Airway epithelial cell (primary cell): ENCODE measurements around the gene PDHA1. TPM values are rescaled to one million over a fixed set of nuclear protein-coding genes. Genes with fewer than 3 reads are reported as not detected.

Source experiments
- total RNA-seq: library from RNA; depleted of rRNA; stranded (reverse); fragments of >200 nt; gene quantifications from 2 replicates; pipeline ENCODE4 v1.2.3, GENCODE V29; 2015

Gene PDHA1
- 78.3 and 98.5 TPM in 2 replicates for total RNA-seq

DNA sequence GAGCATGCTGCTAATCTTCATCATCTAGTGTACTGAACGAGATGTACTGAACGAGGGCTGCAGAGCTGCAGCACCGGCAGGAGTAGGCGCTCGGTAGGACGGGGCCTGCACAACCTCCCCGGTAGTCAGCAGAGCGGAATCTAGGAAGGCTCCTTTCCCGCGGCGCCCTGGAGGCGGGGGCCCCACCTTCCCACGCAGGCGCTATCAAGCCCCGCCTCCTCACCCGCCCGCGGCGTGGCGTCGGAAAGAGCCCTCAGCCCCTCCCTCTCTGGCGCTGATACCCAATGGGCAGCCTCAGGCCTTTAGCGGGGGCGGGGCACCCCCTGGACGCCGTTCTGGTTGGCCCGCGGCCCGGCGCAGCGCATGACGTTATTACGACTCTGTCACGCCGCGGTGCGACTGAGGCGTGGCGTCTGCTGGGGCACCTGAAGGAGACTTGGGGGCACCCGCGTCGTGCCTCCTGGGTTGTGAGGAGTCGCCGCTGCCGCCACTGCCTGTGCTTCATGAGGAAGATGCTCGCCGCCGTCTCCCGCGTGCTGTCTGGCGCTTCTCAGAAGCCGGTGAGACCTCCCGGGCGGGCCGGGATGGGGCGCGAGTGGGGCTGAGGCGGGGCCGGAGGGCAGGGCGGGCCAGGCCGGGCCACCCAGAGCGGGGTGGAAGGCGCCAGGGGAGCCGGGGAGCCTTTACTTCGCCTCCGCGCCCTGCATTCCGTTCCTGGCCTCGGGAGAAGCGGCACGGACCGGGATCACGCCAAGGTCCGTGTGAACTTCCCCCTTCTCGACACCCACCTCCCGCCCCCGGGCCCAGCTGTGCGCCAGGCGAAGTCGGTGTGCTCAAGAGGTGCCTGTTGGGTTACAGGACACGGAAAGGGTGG lies at the start of gene PDHA1:
Gene PDHA1, plus strand, starts transcription at position 393 of the 874 bp plus-strand sequence. Its CDS starts 111 bp downstream, at position 504.

Other genes with a start within 250 kb of the PDHA1 start
- gene ADGRG2, start 221.5 kb upstream of the PDHA1 start, total RNA-seq, result 0.07 and 0.09 TPM in 2 replicates
- not detected in 2 replicates for gene MAP3K15, start 171.6 kb downstream of the PDHA1 start, total RNA-seq